ENCODE results near the gene TBX15.

The TBX15 gene

GRCh38 chr1:118896416-118896815 lies 91.7 kb downstream of the TBX15 start:
- H3K27ac ChIP-seq: no peak overlapping the region
- no peak for TF ChIP-seq CTCF (conservative IDR thresholded peaks at IDR 0.05)
- no peak for TF ChIP-seq ZFX (IDR thresholded peaks at IDR 0.05)

GRCh38 chr1:118894836-118895235 lies 93.3 kb downstream of the TBX15 start:
- TF ChIP-seq CTCF (conservative IDR thresholded peaks at IDR 0.05): no peak
- no peak for TF ChIP-seq ZFX (IDR thresholded peaks at IDR 0.05)

GRCh38 chr1:118890851-118891384 lies 97.2 kb downstream of the TBX15 start:
- H3K27ac ChIP-seq: no peak overlapping the region
- TF ChIP-seq ZFX (IDR thresholded peaks at IDR 0.05) (no peak), CTCF (conservative IDR thresholded peaks at IDR 0.05) (no peak)

More at GRCh38 chr1:118894836-118895235, 93.3 kb downstream of the TBX15 start:
- no peak overlapping the region for H3K27ac ChIP-seq

- no peak overlapping the region for H3K27ac ChIP-seq
- TF ChIP-seq ZFX (IDR thresholded peaks at IDR 0.05) (no peak), CTCF (conservative IDR thresholded peaks at IDR 0.05) (no peak)
These were observed 103.2 kb downstream of the TBX15 start for GRCh38 chr1:118884946-118885345.

GRCh38 chr1:118881751-118882150 lies 106.4 kb downstream of the TBX15 start:
- TF ChIP-seq CTCF (conservative IDR thresholded peaks at IDR 0.05): no peak
- no peak for TF ChIP-seq ZFX (IDR thresholded peaks at IDR 0.05)

GRCh38 chr1:118878661-118879060 lies 109.5 kb downstream of the TBX15 start:
- H3K27ac ChIP-seq: no peak overlapping the region
- TF ChIP-seq ZFX (IDR thresholded peaks at IDR 0.05) (no peak), CTCF (conservative IDR thresholded peaks at IDR 0.05) (no peak)

More at GRCh38 chr1:118881751-118882150, 106.4 kb downstream of the TBX15 start:
- H3K27ac ChIP-seq: no peak overlapping the region

GRCh38 chr1:118877668-118878396 lies 110.3 kb downstream of the TBX15 start:
- TF ChIP-seq ZFX (IDR thresholded peaks at IDR 0.05) (no peak), CTCF (conservative IDR thresholded peaks at IDR 0.05) (no peak)
- H3K27ac ChIP-seq: no peak overlapping the region
